ENCODE measurements around the gene SPRYD3.
A peak's percentile ranks its signal among the peaks of the same experiment; 100 is the strongest.

SPRYD3 gene

DNA sequence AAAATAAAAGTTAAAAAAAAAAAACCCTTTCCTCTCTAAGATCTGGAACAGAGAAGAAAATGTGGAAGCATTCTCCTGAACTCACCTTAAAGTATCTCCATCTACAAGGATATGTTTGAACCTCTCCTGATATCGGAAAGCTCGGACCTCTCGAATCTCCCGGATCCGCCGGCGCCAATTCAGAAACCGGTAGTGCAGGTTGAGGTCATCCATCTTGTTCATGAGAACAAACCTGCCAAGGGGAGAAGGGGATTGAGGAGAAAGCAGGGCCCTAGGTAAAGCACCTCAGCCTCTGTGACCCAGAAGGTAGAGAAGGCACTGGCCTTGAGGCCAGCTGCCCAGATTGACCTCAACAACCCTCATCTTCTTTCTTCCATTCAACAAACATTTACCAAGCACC is 2.2 kb downstream of the SPRYD3 start:
- no peak for DNase-seq

DNA sequence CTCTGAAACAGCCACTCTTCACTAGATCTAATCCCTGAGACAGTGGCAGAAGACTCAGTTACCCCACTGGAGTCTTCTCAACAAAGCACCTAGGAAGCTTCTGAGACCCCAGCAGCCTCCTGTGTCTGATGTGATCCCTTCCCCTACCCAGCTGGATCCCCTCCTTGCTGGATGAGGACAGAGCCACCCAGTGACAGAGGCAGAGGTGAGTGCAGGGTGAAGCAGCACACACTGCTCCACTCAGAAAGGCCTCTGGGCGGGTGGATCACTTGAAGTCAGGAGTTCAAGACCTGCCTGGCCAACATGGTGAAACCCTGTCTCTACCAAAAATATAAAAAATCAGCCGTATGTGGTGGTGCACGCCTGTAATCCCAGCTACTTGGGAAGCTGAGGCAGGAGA is 2.7 kb downstream of the SPRYD3 start:
- DNase-seq: no peak

DNA sequence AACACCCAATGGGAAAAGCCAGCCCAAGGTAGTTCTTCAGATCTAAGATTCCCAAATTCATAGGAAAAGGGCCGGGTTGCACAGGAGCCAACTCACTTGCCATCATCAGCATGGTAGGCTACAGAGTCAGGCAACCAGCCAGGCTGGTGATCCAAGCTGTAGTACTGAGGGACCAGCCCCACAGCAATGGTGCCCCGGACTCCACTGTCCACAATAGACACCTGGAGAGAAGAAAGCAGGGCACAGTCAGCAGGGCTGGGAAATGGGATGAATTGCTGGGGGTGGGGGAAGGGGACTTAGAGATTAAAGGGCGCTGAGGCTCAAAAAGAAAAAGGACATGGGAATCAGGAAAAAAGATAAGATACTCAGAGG is 4.2 kb downstream of the SPRYD3 start:
- DNase-seq: no peak

DNA sequence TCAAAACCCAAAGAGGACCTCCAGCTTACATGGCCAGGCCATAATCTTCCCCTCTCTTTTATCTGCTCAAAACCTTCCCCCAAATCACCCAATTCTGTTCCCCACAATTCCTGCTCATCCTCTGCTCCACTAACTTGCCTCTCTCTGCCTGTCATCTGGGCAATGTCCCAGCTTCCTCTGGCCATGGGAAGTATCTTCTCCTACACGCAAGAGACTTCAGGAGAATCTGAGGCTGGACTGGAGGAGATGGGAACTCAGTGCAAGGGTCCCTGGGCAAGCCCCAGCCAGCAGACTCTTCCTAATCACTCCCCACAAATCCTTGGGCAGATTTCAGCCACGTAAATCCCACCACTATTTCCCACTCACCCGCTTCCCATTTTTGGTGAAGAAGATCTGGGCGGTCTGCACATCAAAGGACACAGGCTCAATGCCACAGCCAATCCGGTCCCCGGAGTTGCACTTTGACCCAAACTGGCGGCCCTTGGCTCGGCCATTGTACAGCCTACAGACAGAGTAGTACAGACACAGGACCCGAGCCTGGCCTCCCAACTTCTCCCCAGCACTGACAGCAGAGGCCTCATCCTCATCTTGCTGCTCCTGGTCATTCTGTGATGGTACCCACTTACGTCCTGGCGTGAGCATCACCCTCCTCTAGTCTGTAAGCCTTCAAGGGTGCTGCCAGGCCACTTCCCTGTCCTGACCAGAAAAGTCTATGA is 4.7 kb downstream of the SPRYD3 start:
- DNase-seq: no peak

DNA sequence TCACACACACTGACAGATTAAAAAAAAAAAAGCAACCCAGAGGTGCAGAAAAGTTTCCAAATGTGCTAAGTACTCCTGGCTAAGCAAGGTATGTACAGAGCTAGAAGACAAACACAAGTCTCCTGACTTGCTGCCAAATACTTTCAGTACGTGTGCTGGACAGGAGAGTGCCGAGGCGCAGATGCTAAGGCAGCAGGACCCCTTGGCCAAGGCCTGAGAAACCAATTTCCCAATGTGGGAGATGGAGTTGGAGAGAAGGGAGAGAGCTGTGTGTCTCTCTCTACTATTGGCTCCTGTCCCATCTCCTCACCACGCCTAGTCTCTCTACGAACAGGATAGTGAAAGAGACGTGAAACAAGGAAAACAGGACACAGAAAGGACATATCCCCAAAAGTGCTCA is 5.3 kb downstream of the SPRYD3 start:
- no peak for DNase-seq

DNA sequence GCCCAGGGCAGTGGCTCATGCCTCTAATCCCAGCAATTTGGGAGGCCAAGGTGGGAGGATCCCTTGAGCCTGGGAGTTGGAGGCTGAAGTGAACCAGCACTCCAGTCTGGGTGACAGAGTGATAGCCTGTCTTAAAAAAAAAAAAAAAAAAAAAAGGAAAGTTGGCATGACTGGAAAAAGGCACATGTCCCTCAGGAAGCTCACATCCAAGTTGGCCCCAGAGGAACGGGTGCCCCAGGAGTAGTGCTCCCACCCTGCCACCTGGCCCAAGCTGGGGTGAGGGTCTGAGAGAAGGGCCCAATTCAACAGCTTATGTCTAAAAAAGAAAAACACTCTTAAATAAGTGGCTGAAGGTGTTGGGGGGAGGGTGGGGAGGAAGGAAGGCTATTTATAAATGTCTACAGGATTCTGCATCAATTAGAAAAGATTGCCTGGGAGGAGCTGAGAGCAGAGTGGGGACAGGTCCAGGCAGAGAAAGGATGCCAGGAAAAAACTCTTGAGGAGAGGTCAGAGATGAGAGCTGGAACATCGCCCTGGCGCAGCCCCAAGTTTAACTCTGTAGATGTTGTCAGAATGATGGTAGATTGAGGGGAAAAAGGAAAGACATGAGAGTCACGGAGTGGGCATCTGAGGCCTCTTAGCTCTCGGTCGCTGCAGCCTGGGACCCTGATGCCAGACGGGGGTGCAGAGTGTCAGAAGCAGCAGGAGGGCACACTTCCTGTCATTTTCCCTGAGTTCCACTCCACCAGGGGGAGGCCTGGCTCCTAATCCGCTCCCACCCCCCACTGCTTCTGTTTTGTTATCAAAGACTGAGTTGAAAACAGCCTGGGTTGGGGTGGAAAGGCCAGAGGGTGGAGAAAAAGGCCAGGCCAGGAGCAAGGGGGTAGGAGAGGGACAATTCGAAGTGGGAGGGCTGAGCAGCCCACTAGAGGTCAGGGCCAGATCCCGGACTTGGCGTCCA is 7.3 kb downstream of the SPRYD3 start:
- peak; percentile 54 for DNase-seq

DNA sequence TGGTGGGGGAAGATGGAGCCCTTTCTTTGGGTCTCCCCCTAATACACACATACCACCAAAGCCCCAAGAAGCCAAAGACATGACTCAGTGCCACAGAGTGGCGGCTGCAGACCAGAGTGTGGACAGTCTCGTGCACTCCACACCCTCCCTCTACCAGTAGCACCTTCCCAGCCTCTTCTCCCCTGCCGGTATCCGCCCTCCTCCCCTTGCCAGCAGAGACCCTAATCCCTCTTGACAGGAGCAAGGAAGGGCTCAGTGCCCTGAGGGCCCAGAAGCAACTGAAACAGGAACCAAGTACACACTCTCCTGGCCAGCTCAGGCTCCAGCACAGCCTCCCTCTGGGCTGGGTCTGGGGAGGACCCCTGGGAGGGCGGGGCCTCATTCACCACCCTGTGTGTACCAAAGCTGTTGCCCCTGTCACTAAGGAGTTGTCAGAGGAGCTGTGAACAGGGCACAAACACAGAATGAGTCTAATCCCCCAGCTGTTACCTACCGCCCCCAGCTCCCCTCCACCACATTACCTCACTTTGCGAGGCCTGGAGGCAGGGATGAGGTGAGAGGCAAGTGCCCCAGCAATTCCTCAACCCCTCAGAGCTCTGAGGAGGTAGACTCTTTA is 8.2 kb downstream of the SPRYD3 start:
- DNase-seq: no peak

DNA sequence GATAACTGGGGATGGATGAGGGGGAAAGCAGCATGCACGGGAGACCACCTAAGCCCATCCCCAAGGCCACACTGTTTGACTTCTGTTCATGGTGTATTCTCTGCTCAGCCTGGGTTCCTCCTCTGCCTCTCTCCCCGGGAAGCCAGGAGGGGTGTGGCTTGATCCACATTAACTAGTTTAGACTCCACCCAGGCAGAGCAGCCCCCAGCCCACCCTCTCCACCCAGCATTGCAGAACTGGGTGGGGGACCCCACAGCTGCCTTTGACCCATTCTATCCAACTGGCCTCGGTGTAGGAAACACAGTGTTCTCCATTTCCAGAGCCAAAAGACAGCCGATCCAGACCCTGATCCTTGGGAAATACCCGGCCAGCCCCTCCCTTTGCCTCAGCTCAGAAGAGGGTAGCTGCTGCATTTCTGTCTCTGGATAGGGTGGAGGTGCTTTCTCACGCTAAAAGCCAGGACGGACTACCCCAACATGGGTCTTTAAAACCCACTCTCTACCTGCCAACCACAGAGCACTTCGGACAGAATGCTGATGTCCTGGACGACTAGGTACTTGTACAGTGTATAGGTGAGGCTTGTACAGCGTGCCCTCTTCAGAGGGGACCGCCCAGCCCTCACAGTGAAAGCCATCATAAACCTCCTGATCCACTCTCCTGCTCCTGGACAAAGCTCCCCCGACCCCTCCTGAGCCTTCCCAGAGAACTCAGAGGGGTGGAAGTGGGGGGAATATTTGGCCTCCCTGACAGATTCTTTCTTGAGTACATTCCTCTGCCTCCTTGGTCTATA is 9.4 kb downstream of the SPRYD3 start:
- DNase-seq: no peak

DNA sequence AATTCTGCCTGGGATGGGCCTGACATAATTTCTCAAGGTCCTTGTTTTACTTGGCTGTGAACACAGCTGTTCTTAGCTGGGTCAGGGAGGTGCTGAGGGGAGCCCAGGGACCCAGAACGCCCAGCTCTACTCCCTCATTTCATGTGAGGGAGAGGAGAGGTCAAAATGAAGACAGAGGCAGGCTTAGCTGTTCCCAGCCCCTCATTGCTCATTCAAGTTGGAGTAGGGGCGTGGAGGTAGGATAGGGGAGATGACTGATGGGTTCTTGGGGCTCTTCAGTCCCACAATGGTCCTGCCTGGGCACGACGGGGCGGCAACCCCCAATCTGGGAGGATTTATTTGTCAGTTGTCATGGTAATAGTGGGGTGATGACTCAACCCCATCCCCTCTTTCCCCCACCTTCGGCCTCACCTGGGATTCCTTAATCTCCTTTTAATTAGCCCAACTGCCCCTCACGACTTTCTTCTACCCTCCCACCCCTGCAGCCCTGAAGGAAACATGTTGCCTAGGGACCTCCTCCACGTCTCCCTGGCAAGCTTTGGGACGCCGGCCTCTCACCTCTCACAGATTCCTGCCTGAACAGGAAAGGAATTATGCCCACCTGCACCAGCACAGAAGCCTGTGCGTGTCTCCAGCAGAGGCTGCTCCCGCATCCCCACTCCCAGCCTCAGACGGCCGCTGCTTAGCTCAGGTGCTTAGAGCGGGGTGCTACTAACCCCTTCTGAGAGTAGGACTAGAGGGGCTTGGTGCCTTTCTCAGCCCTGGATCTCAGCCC is 10.2 kb downstream of the SPRYD3 start:
- DNase-seq: no peak

DNA sequence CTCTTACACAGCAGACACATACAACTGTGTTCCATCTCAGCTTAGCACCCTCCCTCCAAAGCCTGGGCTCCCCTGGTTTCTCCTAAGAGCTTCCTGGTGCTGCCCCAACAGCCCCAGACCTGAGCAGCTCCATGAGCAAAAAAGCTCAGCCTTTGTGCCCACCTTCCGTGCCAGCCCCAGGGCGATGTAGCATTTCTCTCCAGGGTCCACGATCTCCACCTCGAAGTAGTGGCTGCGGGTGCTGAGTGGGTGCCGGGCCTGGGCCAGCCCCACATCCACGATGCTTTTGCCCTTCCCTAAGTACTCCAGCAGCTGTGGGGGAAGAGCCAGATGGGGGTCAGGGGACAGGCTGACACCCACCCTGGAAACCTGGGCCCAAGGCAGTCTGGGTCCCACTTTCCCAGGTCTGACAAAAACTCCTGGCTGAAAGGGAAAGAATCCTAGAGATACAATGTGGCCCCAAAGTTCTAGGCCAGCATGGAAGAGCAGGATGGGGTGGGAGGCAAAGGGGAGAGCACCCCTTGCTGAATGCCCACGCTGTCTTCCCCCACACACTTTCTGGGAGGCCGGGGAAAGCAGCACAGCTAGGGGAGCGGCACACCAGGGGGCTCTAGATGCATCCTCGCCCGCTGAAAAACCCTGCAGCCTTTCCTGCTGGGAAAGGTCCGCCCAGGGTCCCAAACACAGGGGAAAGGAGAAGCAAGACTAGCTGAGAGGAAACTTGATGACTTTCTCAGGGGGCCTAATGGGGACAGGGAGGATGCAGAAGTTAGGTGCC is 11.0 kb downstream of the SPRYD3 start:
- DNase-seq: no peak

DNA sequence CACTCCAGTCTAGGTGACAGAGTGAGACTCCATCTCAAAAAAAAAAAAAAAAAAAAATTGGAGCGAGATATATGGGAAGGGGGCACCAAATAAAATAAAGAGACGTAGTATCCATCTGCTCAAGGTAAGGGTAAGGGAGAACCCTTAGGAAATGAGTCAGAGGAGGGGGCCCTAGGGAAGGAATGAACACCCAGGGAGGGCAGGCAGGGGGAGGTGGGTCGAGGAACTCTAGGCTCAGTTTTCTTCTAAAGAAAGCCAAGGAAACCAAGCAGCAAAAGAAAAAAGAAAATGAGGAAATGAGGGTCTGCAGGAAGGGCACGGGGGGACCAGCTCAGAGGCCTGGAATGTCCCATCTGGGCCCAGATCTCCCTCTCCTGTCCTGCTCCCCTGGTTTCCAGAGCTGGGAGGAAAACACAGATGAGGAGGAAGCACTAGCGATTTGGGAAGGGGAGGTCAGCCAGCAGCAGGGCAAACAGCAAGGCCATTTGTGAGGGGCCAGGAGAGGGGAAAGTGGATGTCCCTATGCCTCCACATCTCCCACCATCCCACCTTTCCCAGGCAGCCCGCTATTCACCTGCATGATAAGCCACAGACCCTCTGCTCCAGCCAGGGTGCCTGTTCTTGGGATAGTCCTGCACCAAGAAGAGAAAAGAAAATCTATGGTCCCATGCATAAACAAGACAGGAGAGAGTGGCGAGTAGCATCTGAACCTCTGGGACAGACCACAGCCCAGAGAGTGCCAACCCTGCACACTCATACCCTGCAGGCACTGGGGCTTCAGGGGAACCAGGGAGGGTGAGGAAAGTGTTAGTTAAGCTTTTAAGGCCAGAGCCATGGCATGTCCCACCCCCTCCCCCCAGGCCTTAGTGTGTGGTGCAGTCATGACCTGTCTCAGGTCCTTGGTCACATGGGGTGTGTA is 11.9 kb downstream of the SPRYD3 start:
- no peak for DNase-seq

DNA sequence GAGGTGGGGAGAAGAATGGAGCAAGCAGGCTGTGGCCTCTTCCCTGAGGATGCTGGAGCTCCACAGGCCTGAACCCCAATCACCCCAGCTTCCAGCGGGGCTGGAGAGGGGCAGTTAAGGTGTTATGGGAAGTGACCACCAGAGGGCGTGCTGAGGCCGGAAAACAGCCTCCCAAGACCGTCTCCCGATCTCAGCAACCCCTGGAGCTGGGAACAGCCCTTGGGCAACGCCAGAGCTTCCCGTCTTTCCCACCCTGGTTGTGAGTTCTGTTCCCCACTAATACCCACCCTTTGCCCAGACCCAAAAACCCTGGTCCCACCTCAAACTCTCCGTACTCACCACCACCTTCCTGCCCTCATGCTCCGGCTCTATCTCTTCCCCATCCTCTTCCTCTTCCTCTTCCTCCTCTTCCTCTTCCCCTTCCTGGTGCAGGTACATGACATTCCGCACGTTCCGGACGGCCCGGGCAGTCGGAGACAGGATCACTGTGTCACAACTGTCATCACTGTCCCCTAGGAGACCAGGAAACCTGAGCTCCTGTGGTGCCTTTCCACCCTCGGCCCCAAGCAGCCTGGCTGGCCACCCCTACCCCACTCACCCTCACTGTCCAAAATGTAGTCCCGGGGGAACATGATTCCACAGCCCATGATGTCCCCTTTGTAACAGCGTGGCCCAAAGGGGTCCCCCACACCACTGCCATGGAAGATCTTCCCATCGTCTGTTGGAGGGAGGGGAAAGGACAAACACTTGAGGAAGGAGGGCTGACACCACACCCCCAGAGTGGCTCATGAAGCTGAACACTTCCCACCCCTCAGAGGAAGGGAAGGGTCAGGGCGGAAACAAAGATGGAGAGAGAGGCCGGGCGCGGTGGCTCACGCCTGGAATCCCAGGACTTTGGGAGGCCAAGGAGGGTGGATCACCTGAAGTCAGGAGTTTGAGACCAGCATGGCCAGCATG is 12.9 kb downstream of the SPRYD3 start:
- DNase-seq: peak; percentile 7

DNA sequence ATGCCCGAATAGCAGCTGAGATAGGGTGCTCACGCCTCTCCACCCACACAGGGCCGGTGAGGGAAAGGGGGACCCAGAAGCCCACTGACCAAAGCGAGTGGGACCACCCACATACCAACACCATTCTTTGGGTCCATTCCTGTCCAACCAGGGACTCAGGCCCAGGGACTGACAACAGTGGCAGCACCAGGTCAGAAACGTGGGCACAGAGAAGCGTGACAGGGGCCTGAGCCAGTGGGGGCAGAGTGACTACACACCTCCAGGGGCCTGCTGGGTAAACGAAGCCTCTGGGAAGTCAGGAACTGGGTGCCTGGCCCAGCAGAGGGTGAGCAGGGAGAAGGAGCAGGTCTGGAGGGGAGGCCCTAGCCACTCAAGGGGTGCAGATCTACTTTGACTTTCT is 13.7 kb downstream of the SPRYD3 start:
- DNase-seq: no peak

DNA sequence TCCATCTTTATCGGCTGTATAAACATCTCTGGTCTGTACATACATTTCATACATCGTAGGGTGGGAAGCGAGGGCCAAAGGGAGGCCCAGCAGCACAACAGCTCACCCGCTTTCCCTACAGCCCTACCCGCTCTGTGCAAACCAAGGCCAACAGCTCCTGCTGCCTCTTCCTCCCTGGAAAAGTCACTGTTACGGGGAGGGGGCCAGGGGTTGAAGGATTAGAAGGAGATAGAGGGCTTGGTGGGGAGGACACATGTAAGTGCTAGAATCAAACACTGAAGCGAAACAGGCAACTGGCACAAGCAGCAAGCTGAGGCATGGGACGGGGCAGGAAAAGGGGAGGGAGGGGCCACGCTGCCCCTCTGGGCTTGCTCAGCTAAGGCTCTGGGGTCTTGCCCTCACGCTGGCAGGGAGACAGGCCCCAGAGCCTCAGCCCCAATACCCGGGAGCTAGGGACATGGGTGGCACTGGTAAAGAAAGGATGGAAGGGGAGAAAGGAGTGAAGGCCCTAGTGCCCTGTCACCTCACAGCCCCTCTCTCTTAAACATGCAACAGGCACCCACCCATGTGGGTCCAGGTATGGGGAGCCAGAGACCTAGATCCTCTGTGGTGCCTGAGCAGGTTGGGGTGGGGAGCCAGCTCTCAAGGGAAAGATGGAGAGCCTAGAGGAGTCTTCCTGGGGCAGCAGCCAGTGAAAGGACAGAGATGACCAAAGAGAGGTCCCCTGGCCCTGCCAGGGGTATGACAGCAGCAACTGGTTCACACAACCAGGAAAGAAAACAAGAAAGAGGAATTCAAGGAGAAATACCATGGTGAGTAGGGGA is 14.4 kb downstream of the SPRYD3 start:
- DNase-seq: no peak

DNA sequence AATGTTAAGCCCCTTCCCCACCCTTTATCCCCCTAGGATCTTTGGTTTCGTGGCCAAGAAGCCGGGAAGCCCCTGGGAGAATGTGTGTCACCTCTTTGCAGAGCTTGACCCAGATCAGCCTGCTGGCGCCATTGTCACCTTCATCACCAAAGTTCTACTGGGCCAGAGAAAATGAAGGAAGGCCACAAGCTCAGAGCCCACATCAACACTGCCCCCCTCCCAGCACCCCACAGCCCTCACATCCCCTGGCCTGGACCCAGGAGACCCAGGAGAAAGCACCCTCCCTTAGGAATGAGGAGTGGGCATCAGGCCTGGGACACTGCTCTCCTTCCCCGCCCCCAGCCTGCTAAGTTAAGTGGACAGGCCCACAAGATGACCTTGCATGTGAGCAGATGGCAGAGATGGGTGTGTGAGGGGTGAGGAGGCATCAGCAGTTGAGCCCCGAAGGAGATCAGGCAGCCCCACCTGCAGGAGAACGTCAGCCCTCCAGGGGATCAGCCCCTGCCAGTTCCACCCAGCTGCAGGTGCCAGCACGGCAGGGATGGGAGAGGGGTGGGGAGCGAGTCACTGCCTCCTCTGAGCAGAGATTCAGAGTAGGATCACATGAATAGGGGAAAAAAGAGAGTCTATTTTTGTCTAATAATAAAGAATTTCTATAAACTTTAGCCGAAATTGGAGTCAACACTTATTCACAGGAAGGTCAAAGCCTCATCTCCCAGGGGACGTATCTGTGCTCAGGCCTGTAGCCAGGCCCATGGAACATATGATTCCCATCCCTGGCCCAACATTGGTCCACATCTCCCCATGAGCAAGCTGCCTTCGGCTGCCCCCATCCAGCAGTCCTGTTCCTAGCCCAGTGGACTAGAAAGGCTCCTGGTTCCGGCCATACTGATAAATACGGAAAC is 15.2 kb downstream of the SPRYD3 start:
- DNase-seq: no peak

DNA sequence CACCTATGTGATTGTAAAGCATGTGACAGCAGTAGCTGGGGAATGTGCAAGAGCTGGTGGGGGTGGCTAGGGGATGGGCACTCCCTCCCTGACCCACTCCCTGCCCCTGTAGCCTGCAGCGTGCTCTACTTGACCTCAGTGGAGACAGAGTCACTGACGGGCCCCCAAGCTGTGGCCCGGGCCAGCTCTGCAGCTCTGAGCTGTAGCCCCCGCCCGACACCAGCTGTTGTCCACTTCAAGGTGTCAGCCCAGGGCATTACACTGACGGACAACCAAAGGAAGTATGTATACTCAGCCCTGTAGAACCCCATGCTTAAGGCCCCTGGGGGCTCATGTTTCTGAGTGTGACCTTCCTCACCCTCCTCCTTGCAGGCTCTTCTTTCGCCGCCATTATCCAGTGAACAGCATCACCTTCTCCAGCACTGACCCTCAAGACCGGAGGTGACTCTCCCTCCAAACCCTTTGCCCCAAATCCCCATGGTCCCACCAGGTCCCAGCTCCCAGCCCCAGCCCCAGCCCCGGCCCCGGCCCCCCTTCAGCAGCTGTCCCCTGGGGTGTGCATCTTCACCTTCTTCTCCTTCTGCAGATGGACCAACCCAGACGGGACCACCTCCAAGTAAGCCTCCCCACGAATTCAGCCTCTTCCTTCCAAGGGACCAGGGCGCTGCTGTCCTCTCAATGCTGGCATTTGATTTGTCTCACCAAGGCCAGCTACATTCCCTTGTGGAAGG is 16.0 kb downstream of the SPRYD3 start:
- DNase-seq: no peak

All from DMS79 treated with DMSO at 0.1 percent for 48 hours (cell line).